PC-9 (cell line): Measurements from ENCODE around the gene TMEM132D.

Experiments used
- EZH2 ChIP-seq: fragments of 200-600 bp; sonication (generic); IDR thresholded peaks from 2 replicates; pipeline ENCODE4 v1.8.0; 2017; ENCODE audit warnings: antibody characterized with exemption, low read depth
- TF ChIP-seq, protein P1 (sequence below): fragments of 200-600 bp; sonication (generic); conservative IDR thresholded peaks from 2 replicates; pipeline ENCODE4 v1.6.1; 2017; ENCODE audit warnings: mixed run types, antibody characterized with exemption, mild to moderate bottlenecking, moderate library complexity

DNA sequence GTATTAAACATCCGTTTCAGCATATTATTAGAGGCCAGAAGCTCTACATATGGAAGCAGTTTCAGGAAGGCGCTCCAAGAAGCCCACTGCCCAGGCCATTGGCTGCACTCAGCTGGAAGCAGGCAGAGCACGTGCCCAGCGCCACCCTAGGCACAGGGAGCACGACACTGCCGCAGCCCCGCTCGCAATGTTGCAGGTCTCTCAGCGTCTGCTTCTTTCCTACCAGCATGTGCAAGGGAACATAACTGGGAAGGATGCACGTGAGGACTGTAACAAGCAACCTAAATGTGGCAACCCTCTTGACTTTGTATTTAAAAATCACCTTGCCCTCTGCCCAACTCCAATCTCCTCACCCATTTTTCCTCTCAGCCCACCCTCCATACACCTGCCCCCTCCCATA lies 3.5 kb downstream of the TMEM132D start:
- TF ChIP-seq, protein P1, sequence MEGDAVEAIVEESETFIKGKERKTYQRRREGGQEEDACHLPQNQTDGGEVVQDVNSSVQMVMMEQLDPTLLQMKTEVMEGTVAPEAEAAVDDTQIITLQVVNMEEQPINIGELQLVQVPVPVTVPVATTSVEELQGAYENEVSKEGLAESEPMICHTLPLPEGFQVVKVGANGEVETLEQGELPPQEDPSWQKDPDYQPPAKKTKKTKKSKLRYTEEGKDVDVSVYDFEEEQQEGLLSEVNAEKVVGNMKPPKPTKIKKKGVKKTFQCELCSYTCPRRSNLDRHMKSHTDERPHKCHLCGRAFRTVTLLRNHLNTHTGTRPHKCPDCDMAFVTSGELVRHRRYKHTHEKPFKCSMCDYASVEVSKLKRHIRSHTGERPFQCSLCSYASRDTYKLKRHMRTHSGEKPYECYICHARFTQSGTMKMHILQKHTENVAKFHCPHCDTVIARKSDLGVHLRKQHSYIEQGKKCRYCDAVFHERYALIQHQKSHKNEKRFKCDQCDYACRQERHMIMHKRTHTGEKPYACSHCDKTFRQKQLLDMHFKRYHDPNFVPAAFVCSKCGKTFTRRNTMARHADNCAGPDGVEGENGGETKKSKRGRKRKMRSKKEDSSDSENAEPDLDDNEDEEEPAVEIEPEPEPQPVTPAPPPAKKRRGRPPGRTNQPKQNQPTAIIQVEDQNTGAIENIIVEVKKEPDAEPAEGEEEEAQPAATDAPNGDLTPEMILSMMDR = no peak
- TF ChIP-seq EZH2 = no peak
